ENCODE data around the gene LACTB.

The LACTB gene

DNA sequence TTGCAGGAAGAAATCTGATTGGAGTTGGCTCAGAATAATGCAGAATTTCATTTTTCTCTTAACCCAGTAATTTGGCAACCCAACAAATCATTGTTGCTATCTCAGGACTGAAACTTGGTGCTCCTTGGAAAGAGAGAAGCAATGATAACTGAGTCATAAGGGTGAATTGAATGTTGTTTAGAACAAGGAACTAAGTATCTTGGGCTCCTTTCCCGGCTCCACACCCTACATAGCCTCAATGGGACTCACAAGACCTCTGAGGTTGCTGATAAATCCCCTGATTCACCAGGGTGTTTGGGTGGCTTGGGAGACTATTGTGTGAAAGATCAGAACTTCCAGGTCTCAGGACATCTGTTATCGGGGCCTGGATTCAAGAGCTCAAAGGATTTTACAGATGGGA is 60.0 kb downstream of the LACTB start:
- DNase-seq = no peak

DNA sequence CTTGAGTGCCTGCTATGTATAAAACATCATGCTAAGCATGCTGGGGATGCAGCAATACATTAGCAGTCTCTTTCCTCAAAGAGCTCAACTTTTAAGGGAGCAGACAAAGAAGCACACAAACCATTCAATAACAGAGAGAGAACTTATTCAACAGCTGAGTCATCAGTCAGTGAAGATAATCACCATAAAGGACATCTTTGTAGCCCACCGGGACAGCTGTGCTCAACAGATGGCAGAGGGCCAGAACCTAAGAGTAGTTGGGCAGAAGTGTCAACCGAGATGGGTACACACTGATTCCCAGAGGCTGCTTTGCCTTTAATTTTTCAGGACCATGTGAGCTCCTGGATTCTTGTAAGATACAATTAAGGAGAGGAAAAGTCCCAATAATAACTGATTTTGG is 63.5 kb downstream of the LACTB start:
- no peak for DNase-seq

DNA sequence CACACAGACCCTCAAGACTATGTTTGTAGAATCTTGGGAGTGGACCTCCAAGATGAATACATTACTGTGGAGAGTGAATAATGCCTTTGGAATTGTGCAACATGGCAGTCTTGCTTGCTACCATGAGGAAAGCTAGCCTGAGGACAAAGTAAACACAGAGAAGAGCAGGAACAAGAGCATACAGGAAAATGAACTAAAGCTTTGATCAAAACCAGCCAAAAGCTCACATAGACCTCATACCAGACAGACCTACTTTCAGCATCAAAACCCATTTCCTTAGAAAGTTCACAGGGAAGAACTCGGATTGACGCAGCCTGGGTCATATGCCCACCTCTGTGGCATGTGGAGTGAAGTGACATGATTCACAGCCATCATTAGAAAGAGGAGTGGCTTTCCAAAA is 64.4 kb downstream of the LACTB start:
- DNase-seq = peak; percentile 57

DNA sequence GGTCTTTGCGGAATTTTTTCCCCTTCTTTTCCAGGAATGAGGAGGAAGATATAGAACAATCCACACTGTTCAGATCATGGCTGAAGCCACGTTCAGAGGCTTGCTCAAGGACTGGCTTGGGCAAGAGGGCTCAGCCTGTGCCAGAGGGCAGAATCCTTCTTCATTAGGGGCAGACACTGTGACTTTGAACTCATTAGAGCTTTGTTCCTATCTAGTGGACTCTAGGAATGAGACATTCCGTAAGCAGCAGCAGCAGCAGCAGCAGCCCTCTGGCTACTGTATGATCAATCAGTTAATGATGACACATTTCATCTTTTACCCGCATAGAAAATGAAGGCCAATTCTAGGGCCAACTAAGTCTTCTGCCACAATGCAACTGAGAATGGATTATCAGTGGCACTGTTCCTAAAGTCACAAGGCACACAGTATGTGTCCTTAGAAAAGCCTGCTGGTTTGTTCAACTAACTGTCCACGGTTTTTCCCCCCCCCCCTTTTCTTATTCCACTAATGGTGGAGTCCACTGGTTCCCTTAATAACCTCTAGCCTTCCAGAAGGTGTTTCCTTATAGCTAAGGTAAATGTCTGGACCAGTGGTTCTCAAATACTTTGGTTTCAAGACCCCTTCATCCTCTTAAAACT is 66.0 kb downstream of the LACTB start:
- no peak for DNase-seq

DNA sequence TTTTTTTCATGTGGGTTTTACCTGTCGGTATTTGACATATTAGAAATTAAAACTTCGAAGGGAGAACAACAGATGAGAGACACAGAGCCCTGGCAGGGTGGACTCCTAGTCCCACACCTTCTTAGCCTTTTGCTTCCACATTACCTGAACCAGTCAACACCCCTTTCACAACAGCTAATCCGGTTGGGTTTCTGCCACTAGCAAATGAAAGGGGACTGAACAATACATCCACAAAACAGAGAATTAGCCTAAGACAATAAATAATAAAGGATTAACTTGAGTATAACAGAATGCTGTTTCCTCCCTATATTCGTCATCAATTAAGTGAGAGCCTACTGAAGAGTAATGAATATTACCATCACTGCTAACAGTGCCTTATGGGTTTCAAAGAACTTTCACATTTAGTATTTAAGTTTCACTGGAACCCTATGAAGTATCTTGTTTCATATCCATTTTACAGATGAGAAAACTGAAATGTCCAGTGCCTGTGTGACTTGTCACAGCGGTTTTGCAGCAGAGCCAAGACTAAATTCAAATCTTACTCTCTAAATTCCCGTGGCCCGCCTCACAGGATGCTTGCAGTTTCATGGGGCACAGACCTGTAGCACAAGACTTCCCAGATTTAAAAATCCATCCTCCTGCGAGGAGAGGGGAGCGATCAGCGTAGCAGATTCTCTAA is 66.7 kb downstream of the LACTB start:
- no peak for DNase-seq

DNA sequence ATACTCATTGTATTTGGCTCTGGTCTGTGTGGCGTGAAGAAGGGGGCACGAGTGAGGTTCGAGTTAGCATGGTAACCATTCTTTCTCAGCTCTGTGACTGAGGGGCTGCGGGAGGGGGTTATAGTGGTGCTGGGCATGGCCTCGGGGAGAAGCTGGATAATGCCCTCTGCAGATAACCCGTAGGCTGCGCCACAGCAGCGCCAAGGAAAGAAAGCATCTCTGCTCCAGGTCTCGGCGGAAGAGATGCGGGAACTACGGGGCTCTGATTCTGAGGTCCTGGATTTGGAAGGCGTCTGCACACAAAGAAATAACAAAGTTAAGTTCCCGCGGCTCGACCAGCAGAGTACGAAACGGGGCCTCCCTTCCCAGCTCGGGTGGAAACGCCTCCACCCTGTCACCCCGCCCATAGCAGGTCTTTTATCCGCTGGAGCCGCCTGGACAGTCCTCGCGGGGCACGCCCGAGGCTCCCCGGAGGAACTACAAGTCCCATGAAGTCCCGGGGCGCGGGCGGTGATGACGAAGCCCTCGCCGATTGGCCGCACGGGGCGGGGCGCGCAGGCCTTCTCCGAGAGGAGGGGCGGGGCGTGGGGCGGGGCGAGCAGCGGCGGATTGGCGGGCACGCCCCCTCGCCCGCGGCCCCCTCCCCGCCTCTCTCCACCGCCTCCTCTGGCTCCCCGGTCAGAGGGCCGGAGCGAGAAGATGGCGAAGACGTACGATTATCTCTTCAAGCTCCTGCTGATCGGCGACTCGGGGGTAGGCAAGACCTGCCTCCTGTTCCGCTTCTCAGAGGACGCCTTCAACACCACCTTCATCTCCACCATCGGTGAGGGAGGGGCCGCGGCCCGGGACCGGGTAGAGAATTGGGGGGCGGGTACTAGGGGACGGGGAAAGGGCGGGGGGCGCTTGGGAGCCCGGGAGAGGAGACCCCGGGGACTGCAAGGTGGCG is 67.5 kb downstream of the LACTB start, which contains the start of gene RAB8B:
Gene RAB8B, plus strand, starts transcription at position 681 of the 946 bp plus-strand sequence. Its CDS starts 19 bp downstream, at position 700.
- peak; percentile 99 for DNase-seq

DNA sequence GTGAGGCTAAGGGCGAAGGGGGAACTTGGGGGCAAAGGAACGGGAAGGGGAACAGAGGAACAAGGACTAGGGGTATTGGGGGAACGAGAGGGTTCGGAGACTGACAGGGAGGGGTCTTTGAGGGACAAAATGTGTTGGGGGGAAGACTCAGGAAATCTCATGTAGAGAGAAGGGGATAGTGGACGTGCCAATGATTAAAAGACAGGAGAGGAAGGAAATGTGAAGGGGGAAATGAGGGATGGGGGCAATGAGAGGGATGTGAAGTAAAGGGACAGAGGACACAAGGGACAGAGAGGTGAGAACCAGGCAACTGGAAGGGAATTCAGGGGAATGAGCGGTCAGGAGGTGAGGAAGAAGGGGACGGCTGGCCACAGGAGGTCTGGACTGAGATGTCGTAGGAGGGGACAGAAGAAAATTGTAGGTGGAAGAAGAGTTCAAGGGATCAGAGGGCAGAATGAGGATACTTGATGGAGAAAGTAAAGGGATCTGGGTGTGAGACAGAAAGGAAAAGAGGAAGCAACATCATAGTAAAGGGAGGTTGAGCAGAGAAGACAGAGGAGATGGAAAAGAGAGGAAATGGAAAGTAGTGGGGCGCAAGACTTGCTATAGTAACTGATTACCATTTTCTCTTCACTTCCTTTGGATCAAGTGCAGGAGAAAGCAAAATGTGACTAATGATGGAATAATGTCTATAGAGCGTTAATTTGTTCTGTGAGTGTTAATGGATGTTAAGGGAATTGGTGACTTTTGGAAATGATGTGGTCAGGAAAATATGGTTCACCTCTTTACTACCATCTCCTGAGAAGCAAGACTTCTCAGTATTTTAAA is 68.5 kb downstream of the LACTB start:
- no peak for DNase-seq

DNA sequence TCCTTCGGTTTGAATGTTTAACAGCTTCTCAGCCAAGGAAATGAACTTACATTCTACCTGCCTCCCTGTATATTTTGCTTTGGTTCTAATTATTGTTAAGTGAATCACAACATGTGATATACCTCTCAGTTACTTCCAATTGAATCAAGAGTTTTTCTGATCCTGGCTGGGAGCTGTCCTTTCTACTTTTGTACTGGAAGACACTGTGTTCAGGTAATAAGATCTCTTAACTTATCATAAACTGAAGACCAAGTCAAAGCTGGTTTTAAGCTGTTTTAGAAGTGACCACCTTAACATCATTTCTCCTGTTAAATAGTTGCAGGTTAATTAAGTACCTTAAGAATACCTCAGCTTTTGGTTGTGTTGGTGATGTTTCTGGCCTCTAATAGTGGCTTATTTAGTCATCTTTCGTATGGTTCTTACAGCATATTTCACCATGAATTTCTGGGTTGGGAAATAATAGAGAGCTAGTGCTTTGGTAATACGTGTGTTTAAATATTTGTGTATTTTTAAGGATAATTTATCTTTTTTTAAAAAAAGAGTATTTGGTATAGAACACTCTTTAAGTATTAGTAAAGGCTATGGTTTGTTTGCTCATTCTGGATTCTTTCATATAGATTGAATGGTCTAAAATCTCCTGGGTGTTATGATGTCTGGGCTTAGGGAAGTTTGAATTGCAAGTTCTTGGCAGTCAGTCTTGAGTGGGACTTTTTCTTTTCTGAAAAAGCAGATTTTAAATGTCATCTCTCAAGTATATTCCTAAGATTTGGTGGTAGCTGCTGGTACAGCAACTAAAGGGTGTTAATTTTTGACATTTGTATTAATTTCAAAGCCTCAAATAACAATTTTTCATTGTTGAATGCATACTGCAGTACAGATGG is 69.3 kb downstream of the LACTB start:
- DNase-seq = no peak

Data from islet precursor cell (in vitro differentiated cells).